ENCODE measurements around the gene SDR9C7.

DNA sequence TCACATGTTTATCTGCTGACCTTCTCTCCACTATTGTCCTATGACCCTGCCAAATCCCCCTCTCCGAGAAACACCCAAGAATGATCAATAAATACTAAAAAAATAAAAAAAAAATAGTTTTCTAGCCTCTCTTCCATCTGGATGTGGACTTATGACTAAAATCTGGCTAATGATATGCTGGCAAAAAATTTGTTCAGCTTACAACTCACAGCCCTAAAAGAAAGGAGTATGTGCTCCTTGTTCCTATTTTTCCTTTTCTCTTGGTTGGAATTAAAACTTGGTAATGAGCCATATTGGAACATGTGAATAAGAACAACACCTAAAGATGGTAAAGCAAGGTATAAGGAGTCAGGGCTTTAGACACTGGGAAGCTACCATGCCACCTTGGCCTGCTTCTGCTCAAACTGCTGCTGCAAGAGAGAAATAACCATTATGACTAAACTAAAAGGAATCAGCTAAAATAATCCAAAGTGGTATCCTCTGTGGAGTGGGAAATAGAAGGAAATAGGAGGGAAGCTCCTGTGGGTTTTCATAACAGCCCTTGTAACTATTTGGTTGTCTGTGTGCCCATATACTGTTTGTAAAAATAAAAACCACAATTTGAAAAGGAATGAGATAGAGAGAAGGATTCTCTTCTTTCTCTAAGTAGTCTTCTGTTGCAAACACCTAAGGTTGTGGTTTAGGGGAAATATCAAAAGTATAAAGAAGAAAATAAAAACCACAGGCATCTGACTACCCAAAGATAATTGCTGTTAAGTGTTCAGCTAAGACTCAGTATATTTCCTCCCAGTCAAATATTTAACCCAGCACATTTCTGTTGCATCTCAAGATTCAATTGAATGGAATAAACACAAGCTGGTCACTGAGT, 53.8 kb downstream of the SDR9C7 start:
- TF ChIP-seq EZH2 (IDR thresholded peaks at IDR 0.05; ENCODE audit: low read depth): no peak
- TF ChIP-seq, protein P1, sequence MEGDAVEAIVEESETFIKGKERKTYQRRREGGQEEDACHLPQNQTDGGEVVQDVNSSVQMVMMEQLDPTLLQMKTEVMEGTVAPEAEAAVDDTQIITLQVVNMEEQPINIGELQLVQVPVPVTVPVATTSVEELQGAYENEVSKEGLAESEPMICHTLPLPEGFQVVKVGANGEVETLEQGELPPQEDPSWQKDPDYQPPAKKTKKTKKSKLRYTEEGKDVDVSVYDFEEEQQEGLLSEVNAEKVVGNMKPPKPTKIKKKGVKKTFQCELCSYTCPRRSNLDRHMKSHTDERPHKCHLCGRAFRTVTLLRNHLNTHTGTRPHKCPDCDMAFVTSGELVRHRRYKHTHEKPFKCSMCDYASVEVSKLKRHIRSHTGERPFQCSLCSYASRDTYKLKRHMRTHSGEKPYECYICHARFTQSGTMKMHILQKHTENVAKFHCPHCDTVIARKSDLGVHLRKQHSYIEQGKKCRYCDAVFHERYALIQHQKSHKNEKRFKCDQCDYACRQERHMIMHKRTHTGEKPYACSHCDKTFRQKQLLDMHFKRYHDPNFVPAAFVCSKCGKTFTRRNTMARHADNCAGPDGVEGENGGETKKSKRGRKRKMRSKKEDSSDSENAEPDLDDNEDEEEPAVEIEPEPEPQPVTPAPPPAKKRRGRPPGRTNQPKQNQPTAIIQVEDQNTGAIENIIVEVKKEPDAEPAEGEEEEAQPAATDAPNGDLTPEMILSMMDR (conservative IDR thresholded peaks at IDR 0.05): no peak
